SK-N-SH treated with all-trans-retinoic acid at 6 μM for 48 hours (cell line): ENCODE data around the gene PRRG2.

ENCODE experiments used
- ATAC-seq: fragments of 200-7000 bp; cut with Tn5 transposase; 3 replicates; pipeline ENCODE4 v1.9.1; 2020; ENCODE audit warnings: mild to moderate bottlenecking, moderate library complexity
- ARNTL ChIP-seq: fragments of 450-650 bp; formaldehyde crosslinking; IDR thresholded peaks from 2 replicates; pipeline ENCODE4 v1.5.0; 2020; ENCODE audit warnings: low read depth, mild to moderate bottlenecking, moderate library complexity, borderline replicate concordance
- BACH2 ChIP-seq: fragments of 250-450 bp; sonication (Bioruptor Pico); IDR thresholded peaks from 2 replicates; pipeline ENCODE4 v1.9.0; 2021; ENCODE audit warnings: mild to moderate bottlenecking, borderline replicate concordance
- CSDC2 ChIP-seq: fragments of 250-450 bp; sonication (Bioruptor Pico); IDR thresholded peaks from 2 replicates; pipeline ENCODE4 v1.5.0; 2020; ENCODE audit warnings: mild to moderate bottlenecking, moderate library complexity
- CSRNP3 ChIP-seq: fragments of 250-450 bp; sonication (Bioruptor Pico); IDR thresholded peaks from 2 replicates; pipeline ENCODE4 v1.5.1; 2021; ENCODE audit warnings: mild to moderate bottlenecking, moderate library complexity
- ESRRG ChIP-seq: fragments of 250-450 bp; sonication (Bioruptor Pico); IDR thresholded peaks from 2 replicates; pipeline ENCODE4 v1.6.1; 2021; ENCODE audit warnings: mild to moderate bottlenecking
- GLIS3 ChIP-seq: fragments of 250-450 bp; sonication (Bioruptor Pico); IDR thresholded peaks from 2 replicates; pipeline ENCODE4 v1.5.0; 2020; ENCODE audit warnings: mild to moderate bottlenecking, moderate library complexity
- ISL1 ChIP-seq: fragments of 250-450 bp; sonication (Bioruptor Pico); IDR thresholded peaks from 2 replicates; pipeline ENCODE4 v2.1.2; 2022; ENCODE audit warnings: mild to moderate bottlenecking, moderate library complexity
- OSR1 ChIP-seq: fragments of 250-450 bp; sonication (Bioruptor Pico); IDR thresholded peaks from 2 replicates; pipeline ENCODE4 v1.8.0; 2022; ENCODE audit warnings: moderate library complexity, mild to moderate bottlenecking, inconsistent platforms
- PPARA ChIP-seq: fragments of 250-450 bp; sonication (Bioruptor Pico); IDR thresholded peaks from 2 replicates; pipeline ENCODE4 v1.5.0; 2020; ENCODE audit warnings: mild to moderate bottlenecking, borderline replicate concordance
- RARB ChIP-seq: fragments of 250-450 bp; sonication (Bioruptor Pico); IDR thresholded peaks from 2 replicates; pipeline ENCODE4 v1.8.0; 2021; ENCODE audit warnings: mild to moderate bottlenecking, moderate library complexity
- SNAI2 ChIP-seq: fragments of 250-450 bp; sonication (Bioruptor Pico); IDR thresholded peaks from 2 replicates; pipeline ENCODE4 v1.5.0; 2020; ENCODE audit warnings: mild to moderate bottlenecking, moderate library complexity
- TOX ChIP-seq: fragments of 250-450 bp; sonication (Bioruptor Pico); IDR thresholded peaks from 2 replicates; pipeline ENCODE4 v1.8.0; 2021; ENCODE audit warnings: mild to moderate bottlenecking, moderate library complexity, borderline replicate concordance
- TSHZ2 ChIP-seq: fragments of 250-450 bp; sonication (Bioruptor Pico); IDR thresholded peaks from 2 replicates; pipeline ENCODE4 v1.5.0; 2020; ENCODE audit warnings: mild to moderate bottlenecking, moderate library complexity
- ZC3H10 ChIP-seq: fragments of 250-450 bp; sonication (Bioruptor Pico); IDR thresholded peaks from 2 replicates; pipeline ENCODE4 v1.5.1; 2021; ENCODE audit warnings: mild to moderate bottlenecking, moderate library complexity
- ZFP3 ChIP-seq: fragments of 250-450 bp; sonication (Bioruptor Pico); IDR thresholded peaks from 2 replicates; pipeline ENCODE4 v1.5.0; 2020; ENCODE audit warnings: mild to moderate bottlenecking, moderate library complexity
- ZFP30 ChIP-seq: fragments of 450-650 bp; formaldehyde crosslinking; IDR thresholded peaks from 2 replicates; pipeline ENCODE4 v1.5.0; 2022; ENCODE audit warnings: mild to moderate bottlenecking, moderate library complexity
- ZNF565 ChIP-seq: fragments of 450-650 bp; formaldehyde crosslinking; conservative IDR thresholded peaks from 2 replicates; pipeline ENCODE4 v1.5.0; 2020; ENCODE audit warnings: low read depth, mild to moderate bottlenecking, moderate library complexity
- ZNF70 ChIP-seq: fragments of 450-650 bp; formaldehyde crosslinking; IDR thresholded peaks from 2 replicates; pipeline ENCODE4 v1.5.0; 2020; ENCODE audit warnings: mild to moderate bottlenecking, moderate library complexity
- ZNF8 ChIP-seq: fragments of 450-650 bp; formaldehyde crosslinking; IDR thresholded peaks from 2 replicates; pipeline ENCODE4 v1.5.0; 2020; ENCODE audit warnings: mild to moderate bottlenecking, moderate library complexity
- TF ChIP-seq, protein P1 (sequence below): fragments of 250-450 bp; sonication (Bioruptor Pico); IDR thresholded peaks from 2 replicates; pipeline ENCODE4 v1.8.0; 2021; ENCODE audit warnings: low read depth, mild to moderate bottlenecking, moderate library complexity, borderline replicate concordance
- TF ChIP-seq, protein P2 (sequence below): fragments of 250-450 bp; sonication (Bioruptor Pico); IDR thresholded peaks from 2 replicates; pipeline ENCODE4 v1.8.0; 2020; ENCODE audit warnings: mild to moderate bottlenecking, moderate library complexity, borderline replicate concordance
- TF ChIP-seq, protein P3 (sequence below): fragments of 250-450 bp; sonication (Bioruptor Pico); IDR thresholded peaks from 2 replicates; pipeline ENCODE4 v1.5.1; 2020; ENCODE audit warnings: low read depth, mild to moderate bottlenecking, moderate library complexity

PRRG2 gene

DNA sequence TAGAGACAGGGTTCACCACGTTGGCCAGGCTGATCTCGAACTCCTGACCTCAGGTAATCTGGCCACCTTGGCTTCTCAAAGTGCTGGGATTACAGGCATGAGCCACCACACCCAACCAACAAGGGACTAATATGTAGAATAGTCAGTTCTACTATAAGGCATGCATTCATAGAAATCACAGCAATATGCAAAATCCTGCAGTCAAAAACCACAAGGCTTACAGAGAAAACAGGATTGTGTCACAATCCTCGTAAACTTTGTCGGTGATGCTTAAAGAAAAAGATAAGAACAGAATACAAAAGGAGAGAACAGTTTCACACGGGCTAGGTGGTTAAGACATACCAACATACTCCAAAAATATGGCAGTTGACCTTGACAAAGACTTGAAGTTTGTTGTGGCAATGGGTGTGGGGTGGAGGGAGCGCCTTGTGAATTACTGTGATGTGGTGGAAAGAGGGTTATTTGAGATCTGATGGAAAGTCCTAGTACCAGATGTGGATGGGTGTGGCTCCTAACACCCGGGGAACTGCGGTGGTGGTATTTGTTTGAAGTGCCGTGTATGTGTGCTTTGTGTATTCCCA lies 13.2 kb upstream of the PRRG2 start:
- ATAC-seq, result no peak
- TF ChIP-seq, protein P1, sequence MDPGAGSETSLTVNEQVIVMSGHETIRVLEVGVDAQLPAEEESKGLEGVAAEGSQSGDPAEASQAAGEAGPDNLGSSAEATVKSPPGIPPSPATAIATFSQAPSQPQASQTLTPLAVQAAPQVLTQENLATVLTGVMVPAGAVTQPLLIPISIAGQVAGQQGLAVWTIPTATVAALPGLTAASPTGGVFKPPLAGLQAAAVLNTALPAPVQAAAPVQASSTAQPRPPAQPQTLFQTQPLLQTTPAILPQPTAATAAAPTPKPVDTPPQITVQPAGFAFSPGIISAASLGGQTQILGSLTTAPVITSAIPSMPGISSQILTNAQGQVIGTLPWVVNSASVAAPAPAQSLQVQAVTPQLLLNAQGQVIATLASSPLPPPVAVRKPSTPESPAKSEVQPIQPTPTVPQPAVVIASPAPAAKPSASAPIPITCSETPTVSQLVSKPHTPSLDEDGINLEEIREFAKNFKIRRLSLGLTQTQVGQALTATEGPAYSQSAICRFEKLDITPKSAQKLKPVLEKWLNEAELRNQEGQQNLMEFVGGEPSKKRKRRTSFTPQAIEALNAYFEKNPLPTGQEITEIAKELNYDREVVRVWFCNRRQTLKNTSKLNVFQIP (CRISPR knock-in tag), result no peak
- no peak for TF ChIP-seq OSR1 (CRISPR knock-in tag)
- TF ChIP-seq CSRNP3 (CRISPR knock-in tag), result no peak
- TF ChIP-seq, protein P2, sequence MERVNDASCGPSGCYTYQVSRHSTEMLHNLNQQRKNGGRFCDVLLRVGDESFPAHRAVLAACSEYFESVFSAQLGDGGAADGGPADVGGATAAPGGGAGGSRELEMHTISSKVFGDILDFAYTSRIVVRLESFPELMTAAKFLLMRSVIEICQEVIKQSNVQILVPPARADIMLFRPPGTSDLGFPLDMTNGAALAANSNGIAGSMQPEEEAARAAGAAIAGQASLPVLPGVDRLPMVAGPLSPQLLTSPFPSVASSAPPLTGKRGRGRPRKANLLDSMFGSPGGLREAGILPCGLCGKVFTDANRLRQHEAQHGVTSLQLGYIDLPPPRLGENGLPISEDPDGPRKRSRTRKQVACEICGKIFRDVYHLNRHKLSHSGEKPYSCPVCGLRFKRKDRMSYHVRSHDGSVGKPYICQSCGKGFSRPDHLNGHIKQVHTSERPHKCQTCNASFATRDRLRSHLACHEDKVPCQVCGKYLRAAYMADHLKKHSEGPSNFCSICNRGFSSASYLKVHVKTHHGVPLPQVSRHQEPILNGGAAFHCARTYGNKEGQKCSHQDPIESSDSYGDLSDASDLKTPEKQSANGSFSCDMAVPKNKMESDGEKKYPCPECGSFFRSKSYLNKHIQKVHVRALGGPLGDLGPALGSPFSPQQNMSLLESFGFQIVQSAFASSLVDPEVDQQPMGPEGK (CRISPR knock-in tag), result no peak
- no peak for TF ChIP-seq SNAI2 (CRISPR knock-in tag)
- TF ChIP-seq ESRRG (CRISPR knock-in tag), result no peak
- TF ChIP-seq ZNF8, result no peak
- TF ChIP-seq, protein P3, sequence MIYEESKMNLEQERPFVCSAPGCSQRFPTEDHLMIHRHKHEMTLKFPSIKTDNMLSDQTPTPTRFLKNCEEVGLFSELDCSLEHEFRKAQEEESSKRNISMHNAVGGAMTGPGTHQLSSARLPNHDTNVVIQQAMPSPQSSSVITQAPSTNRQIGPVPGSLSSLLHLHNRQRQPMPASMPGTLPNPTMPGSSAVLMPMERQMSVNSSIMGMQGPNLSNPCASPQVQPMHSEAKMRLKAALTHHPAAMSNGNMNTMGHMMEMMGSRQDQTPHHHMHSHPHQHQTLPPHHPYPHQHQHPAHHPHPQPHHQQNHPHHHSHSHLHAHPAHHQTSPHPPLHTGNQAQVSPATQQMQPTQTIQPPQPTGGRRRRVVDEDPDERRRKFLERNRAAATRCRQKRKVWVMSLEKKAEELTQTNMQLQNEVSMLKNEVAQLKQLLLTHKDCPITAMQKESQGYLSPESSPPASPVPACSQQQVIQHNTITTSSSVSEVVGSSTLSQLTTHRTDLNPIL, result no peak
- no peak for TF ChIP-seq ZNF565
- TF ChIP-seq ARNTL (CRISPR knock-in tag), result no peak
- no peak for TF ChIP-seq PPARA (CRISPR knock-in tag)
- TF ChIP-seq CSDC2 (CRISPR knock-in tag), result no peak

DNA sequence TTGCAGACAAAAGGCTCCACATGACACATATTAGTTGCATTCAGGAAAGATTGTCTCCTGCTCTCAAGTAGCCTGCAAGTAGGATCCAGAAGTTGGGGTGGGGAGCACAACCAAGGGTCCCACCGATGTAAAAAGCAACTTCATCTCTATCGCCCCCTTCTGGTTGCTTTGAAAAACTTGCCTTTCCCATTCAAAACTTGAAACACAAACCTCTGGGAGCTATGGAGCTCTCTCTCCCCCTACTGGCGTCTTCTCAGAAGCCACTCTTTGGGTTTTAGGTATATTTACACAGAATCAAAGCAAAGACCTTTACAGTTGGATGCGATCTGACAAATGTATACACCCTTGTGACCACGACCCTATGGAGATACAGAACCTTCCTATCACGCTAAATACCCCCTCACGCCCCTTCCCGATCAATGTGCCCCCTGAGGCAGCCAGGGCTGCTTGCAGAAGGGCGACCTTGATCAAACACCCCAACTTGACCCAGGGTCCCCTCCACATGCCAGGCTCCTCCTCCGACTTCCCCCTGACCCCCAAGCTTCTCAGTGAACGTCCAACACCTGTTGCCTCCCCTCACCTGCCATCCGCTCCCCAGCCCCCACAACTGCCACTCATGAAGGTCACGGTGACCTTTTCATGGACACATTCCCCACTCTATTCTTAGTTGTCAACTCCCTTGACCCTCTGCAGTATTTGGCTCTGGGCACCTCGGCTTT lies 10.8 kb upstream of the PRRG2 start:
- peak; percentile 96 for ATAC-seq

More for the DNA sequence above, 10.8 kb upstream of the PRRG2 start:
- no peak for TF ChIP-seq ZNF70 (CRISPR knock-in tag)
- TF ChIP-seq ARNTL (CRISPR knock-in tag), result no peak
- TF ChIP-seq RARB (CRISPR knock-in tag), result no peak
- no peak for TF ChIP-seq ESRRG (CRISPR knock-in tag)
- TF ChIP-seq ZNF8, result no peak
- no peak for TF ChIP-seq SNAI2 (CRISPR knock-in tag)
- TF ChIP-seq CSDC2 (CRISPR knock-in tag), result no peak
- TF ChIP-seq, protein P2 (CRISPR knock-in tag), result no peak
- TF ChIP-seq ZC3H10 (CRISPR knock-in tag), result no peak
- no peak for TF ChIP-seq CSRNP3 (CRISPR knock-in tag)
- TF ChIP-seq ZFP3 (CRISPR knock-in tag), result no peak
- no peak for TF ChIP-seq TSHZ2 (CRISPR knock-in tag)
- no peak for TF ChIP-seq ISL1 (CRISPR knock-in tag)
- TF ChIP-seq GLIS3 (CRISPR knock-in tag), result no peak
- no peak for TF ChIP-seq ZNF565
- no peak for TF ChIP-seq BACH2 (CRISPR knock-in tag)
- TF ChIP-seq ZFP30, result no peak
- TF ChIP-seq, protein P3, result no peak
- no peak for TF ChIP-seq TOX (CRISPR knock-in tag)
- TF ChIP-seq, protein P1 (CRISPR knock-in tag), result no peak
